PC-9 (cell line): Measurements from ENCODE around the gene IMMP2L.

Experiments
- EZH2 ChIP-seq: fragments of 200-600 bp; sonication (generic); IDR thresholded peaks from 2 replicates; pipeline ENCODE4 v1.8.0; 2017; ENCODE audit warnings: antibody characterized with exemption, low read depth
- TF ChIP-seq, protein P1 (sequence below): fragments of 200-600 bp; sonication (generic); conservative IDR thresholded peaks from 2 replicates; pipeline ENCODE4 v1.6.1; 2017; ENCODE audit warnings: mixed run types, antibody characterized with exemption, mild to moderate bottlenecking, moderate library complexity

DNA sequence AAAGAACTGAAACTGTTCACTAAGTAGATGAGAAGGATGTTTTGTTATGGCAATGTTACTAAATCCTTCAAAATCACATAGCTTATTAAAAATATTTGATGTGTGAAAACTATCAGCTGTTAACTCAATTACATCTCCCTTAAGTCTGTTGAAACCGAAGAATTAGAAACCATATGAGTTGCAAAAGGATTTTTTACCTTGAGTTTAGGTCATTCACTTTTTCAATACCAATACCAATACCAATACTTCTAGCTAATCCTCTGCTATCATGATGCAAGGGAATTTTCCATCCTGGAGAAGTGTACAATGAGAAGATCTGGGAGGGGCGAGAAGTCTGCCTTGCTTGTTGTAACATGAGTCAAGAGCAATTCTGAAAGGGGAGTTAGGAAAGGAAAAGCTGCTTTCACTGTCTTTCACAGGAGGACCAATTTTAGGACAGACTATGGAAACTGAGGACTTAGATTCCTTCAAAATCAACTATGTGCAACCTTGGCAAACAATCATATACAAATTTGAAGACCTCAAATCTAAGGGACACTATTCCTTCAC lies 199.7 kb downstream of the IMMP2L start:
- TF ChIP-seq, protein P1, sequence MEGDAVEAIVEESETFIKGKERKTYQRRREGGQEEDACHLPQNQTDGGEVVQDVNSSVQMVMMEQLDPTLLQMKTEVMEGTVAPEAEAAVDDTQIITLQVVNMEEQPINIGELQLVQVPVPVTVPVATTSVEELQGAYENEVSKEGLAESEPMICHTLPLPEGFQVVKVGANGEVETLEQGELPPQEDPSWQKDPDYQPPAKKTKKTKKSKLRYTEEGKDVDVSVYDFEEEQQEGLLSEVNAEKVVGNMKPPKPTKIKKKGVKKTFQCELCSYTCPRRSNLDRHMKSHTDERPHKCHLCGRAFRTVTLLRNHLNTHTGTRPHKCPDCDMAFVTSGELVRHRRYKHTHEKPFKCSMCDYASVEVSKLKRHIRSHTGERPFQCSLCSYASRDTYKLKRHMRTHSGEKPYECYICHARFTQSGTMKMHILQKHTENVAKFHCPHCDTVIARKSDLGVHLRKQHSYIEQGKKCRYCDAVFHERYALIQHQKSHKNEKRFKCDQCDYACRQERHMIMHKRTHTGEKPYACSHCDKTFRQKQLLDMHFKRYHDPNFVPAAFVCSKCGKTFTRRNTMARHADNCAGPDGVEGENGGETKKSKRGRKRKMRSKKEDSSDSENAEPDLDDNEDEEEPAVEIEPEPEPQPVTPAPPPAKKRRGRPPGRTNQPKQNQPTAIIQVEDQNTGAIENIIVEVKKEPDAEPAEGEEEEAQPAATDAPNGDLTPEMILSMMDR = no peak
- TF ChIP-seq EZH2 = no peak
